NCI-H146 treated with DMSO at 0.1 percent for 48 hours (cell line): Measurements from ENCODE around the gene MTHFD1.

Experiments
- DNase-seq: peaks from one replicate; lab custom pipeline; 2025; ENCODE audit not compliant: unreplicated experiment; lab: John Stamatoyannopoulos, UW

Gene MTHFD1

GRCh38 chr14:64488590-64489099 is 100.5 kb downstream of the MTHFD1 start:
- DNase-seq, result no peak

- DNase-seq, result no peak
These were observed 103.5 kb downstream of the MTHFD1 start for GRCh38 chr14:64491637-64492036.

- no peak for DNase-seq
These were observed 105.3 kb downstream of the MTHFD1 start for GRCh38 chr14:64493455-64493854.

- DNase-seq, result no peak
These were observed 107.1 kb downstream of the MTHFD1 start for GRCh38 chr14:64495252-64495651.

DNA sequence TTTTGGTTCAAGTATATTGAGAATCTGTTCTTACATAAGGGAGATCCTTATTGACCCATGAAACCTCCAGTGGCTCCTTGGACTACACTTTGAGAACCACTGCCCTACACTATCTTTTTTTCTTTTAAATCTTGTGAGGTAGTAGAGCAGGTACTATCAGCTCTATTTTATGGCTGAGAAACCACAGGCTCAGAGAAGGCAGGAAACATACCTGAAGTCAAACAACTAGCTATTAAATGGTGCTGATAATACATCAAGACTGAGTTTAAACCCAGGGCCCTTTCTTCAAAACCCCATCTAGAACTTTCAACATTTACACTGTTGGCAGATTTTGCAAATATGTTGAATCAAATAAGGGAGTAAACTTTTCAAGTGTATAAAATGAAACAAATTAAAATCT is 108.6 kb downstream of the MTHFD1 start:
- no peak for DNase-seq

GRCh38 chr14:64500088-64500487 is 111.9 kb downstream of the MTHFD1 start:
- no peak for DNase-seq

DNA sequence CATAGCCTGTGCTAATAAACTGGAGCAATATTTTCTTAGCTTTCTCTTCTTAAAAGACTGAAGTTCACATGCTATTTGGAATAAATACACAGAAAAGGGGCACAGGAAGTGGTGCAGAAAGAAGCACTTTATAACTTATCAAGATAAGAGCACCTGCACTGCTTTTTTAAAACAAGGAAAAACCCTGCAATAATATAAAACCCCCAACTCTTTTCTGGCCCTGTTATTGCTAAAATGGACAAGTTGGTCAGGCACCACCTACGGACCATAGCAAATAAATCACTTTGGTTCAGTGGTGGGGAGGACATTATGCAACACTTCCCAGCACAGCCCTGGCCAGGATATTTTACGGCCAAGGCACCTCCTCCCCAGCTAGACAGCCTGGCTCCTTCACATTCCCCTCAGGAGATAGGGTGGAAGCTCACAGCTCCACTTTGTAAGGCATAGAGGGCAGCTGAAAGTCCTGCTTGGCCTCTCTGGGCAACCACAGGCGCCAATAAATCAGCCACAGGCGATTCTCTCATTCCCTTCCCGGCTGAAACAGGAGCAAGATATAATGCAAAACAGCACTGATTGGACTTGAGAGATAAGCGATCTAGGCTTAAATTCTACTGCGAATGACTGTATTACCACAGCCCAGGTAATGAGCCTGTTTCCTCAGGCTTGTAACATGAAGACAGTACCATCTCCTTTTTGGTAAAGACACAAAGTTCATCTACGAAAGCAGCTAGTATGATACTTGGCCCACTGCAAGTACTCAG is 113.4 kb downstream of the MTHFD1 start:
- DNase-seq, result no peak

DNA sequence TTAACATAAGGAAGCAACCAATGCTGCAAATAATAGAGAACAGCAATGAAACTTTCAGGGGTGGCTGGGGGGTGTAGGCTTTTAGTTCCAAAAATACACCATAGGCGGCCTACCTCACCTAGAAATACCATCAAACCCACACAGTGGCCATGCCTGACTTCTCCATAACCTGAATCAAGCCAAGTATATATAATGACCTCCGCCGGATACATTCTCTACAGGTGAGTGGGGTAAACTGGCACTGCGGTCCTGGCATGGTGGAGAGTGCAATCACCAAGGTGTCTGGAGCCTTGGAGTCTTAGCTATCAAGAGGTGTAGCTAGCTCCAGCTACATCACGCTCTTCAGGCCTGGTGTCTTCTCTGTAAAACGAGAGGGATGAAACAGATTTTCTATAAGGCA is 114.3 kb downstream of the MTHFD1 start:
- no peak for DNase-seq

GRCh38 chr14:64502887-64503433 is 114.8 kb downstream of the MTHFD1 start:
- DNase-seq, result no peak

DNA sequence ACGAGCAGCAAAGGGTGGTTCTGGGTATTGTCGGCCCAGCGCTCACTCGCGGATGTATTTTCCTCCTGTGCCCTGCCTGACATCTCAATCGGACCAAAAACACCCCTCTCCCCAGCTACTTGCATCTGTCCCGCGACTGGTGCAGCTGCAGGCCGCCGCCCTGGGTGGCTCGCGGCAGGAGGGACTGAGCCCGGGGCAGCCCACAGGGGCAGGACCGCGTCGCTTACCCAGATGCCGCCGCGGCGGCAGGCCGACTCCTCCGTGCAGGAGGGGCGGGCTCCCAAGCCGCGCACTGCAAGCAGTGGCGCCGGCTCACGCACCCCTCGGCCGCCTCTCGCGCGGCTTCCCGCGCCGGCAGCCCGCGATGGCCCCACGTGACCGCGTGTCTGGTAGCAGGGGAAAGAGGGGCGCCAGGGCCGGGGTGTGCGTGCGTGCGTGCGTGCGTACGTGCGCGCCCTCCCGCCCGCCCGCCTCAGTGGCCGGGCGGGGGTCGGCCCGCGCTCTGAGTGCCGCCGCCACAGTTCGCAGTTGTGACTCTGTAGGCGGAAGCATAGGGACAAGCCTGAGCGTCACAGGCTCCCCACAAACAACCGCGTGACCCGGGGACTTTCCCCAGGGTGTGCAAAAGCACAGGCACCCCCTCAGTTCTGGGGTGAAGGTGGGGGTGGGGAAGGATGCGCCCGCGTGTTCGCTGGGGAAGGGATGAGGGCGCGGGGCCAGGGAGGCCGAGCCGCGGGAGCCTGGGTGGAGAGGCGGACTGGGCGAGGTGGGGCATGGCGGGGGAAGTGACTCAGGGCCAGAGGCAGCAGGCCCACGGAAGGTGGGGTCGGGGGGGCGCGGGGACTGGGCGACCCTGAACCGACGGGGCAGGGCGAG is 115.5 kb downstream of the MTHFD1 start, which contains the start of gene ZBTB25:
Gene ZBTB25, minus strand, starts transcription at position 405 of the 876 bp plus-strand sequence. CDS start 13,305 bp downstream, outside the sequence.
- peak; percentile 67 for DNase-seq

DNA sequence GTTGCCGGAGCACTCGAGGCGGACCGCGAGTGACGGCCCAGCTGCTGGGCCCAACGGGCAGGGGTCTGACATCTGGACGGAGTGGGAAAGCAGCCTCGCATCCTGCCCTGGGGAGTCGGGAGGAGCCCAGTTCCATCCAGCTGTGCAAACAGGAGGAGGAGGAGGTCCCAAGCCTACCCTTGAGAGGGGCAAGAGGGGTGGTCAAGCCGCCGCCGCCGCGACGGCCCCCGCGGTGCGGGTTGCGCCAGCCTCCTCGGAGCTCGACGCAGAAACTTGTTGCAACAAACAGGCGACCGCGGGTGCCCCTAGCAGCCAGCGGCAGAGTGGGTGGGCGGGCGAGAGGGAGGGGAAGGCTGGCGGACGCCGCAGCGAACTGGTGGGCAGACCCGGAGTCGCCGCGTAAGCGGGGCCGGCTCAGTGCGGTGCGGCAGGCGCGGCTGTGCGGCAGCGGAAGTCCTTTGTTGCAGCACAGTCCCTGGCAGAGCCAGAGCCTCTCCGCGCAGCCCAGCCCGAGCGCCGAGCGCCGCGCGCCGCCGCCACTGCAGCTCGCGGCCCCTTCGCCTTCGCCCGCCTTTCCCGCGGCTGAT is 116.2 kb downstream of the MTHFD1 start, which contains the start of gene ZBTB1:
Gene ZBTB1, plus strand, starts transcription at position 461 of the 587 bp plus-strand sequence. CDS start 16,735 bp downstream, outside the sequence.
- peak; percentile 56 for DNase-seq

DNA sequence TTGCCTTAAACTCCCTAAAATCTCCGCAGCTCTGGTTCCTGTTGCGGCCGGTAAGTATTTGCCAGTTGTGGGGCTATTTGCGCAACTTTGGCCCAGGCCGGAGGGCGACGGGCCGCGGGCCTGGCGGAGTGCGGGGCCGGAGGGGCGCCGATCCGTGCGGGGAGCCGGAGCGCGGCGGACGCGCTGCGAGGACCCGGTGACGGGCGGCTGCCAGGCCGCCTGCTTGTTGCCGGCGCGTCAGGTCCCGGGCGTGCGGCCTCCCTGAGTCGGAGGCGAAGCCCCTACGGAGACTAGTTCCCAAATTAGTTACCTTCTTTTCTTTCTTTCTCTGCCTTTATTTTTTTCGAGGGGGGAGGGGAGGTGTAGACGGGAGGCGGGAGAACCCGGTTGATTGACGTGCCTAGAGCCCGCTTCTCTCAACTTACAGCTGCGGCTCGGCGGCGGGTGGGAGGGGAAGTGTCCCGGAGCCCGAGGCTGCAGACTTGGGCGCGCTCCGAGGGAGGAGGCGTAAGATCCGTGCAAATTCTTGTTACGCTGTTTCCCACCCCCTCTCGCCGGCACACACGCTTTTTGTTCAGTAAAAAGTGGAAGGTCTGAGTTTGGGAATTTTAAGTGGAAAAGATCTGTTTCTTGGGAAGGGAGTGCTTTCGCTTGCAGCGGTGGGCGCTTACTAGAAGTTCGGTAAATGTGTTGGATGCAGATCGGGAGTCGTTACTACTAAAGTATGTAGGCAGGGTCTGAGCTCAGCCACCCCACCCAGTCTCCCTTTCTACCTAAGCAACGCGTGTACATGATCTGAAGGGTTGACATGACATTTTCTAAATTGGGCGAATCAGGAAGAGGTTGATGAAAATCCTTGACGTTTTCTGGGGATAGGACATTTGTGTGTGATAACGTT is 117.0 kb downstream of the MTHFD1 start:
- DNase-seq, result peak; percentile 20

- no peak for DNase-seq
These were observed 118.6 kb downstream of the MTHFD1 start for GRCh38 chr14:64506721-64507120.

- no peak for DNase-seq
These were observed 119.4 kb downstream of the MTHFD1 start for GRCh38 chr14:64507376-64508156.

GRCh38 chr14:64508215-64508776 is 120.1 kb downstream of the MTHFD1 start:
- DNase-seq, result no peak

DNA sequence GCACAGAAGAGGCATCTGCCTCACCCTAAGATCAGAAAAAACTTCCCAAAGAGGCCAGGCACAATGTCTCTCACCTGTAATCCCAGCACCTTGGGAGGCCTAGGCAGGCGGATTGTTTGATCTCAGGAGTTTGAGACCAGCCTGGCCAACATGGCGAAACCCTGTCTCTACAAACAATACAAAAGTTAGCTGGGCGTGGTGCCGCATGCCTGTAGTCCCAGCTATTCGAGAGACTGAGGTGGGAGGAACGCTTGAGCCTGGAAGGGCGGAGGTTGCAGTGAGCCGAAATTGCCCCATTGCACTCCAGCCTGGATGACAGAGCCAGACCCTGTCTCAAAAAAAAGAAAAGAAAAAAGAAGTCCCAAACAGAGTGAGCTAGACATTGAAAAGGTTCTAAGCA is 120.9 kb downstream of the MTHFD1 start:
- DNase-seq, result no peak
